Uterus (tissue), 2 donors: ENCODE results near the gene SLC48A1.

Experiments used
- POLR2A ChIP-seq, 2 donors: fragments of 450-650 bp; IDR thresholded peaks; one replicate each; pipeline ENCODE4 v1.6.1; 2016; ENCODE audit warnings: antibody characterized with exemption in 2 of 2, mild to moderate bottlenecking in 1 of 2, moderate library complexity in 1 of 2
- TF ChIP-seq, protein P1 (sequence below), 4 experiments: fragments of 200-600 bp in 2 of 4; fragments of 450-650 bp in 2 of 4; sonication (generic) in 2 of 4; IDR thresholded peaks; one replicate each; pipeline ENCODE4 v1.5.1; 2016 to 2019; ENCODE audit warnings: antibody characterized with exemption in 4 of 4, mild to moderate bottlenecking in 2 of 4, moderate library complexity in 1 of 4

- TF ChIP-seq, protein P1, sequence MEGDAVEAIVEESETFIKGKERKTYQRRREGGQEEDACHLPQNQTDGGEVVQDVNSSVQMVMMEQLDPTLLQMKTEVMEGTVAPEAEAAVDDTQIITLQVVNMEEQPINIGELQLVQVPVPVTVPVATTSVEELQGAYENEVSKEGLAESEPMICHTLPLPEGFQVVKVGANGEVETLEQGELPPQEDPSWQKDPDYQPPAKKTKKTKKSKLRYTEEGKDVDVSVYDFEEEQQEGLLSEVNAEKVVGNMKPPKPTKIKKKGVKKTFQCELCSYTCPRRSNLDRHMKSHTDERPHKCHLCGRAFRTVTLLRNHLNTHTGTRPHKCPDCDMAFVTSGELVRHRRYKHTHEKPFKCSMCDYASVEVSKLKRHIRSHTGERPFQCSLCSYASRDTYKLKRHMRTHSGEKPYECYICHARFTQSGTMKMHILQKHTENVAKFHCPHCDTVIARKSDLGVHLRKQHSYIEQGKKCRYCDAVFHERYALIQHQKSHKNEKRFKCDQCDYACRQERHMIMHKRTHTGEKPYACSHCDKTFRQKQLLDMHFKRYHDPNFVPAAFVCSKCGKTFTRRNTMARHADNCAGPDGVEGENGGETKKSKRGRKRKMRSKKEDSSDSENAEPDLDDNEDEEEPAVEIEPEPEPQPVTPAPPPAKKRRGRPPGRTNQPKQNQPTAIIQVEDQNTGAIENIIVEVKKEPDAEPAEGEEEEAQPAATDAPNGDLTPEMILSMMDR (IDR thresholded peaks at IDR 0.05) = no peak
- no peak for TF ChIP-seq POLR2A (IDR thresholded peaks at IDR 0.05)
Measured at GRCh38 chr12:47739297-47739696, 33.7 kb upstream of the SLC48A1 start.
